Measurements from ENCODE around the gene CAMTA1.

DNA sequence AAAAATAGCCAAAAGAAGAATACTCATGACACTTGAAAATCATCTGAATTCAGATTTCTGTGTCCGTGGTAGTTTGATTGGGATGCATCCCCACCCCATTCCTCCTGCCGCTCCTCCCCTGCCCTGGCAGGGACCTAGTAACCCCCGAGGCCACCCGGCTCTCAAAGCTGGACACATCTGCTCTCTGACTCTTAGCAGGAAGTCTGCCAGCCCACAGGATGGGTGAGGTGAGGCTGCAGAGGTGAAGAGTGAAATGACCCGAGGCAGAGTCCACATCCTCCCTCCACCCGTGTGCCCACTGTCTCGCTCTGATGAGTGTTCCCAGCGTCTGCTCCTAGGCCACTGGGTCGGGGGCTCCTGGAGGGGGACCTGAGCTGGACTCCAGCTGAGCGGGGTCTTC, 677.4 kb downstream of the CAMTA1 start:
- TF ChIP-seq CTCF (IDR thresholded peaks at IDR 0.05) (no peak), POLR2AphosphoS5 (IDR thresholded peaks at IDR 0.05; ENCODE audit: low read depth, low read length) (no peak), REST (IDR thresholded peaks at IDR 0.05; ENCODE audit: insufficient read depth in 1 of 2, low read depth in 2 of 2, low read length in 1 of 2) (no peak), TCF7L2 (IDR thresholded peaks at IDR 0.05; ENCODE audit: low read depth, low read length) (no peak)
